CD4-positive, CD25-positive, alpha-beta regulatory T cell (primary cell): Measurements from ENCODE around the gene AIF1. TPM values are rescaled to one million over a fixed set of nuclear protein-coding genes. Genes with fewer than 3 reads are reported as not detected.

Source experiments
- polyA plus RNA-seq, 4 donors: library from polyadenylated mRNA; unstranded; fragments of 300-500 nt; fragmentation: Illumina TruSeq; gene quantifications; one replicate each; pipeline ENCODE4 v1.2.3, GENCODE V29; 2021
- total RNA-seq: library from RNA; stranded (reverse); gene quantifications from one replicate; pipeline ENCODE4 v1.2.3, GENCODE V29; 2022

Gene AIF1
- total and polyA plus RNA-seq, 5 donors from 2014 or later, result 6.5 to 38.8 (median 14.7) TPM

Other genes with a start within 250 kb of the AIF1 start
Only the 30 nearest of the 35 such genes appear.
- 22.0 TPM for gene MICB, start 117.1 kb upstream of the AIF1 start, total RNA-seq
- 10 to 100 TPM in 3 of 4 donors, 1 to 10 TPM in 1; 7.8 to 13.7 (median 12.3) TPM for gene MICB, start 117.1 kb upstream of the AIF1 start, polyA plus RNA-seq
- gene MCCD1, start 86.3 kb upstream of the AIF1 start, total RNA-seq, result not detected
- not detected for gene MCCD1, start 86.3 kb upstream of the AIF1 start, polyA plus RNA-seq
- 603 TPM for gene DDX39B, start 73.2 kb upstream of the AIF1 start, total RNA-seq
- 100 to 1,000 TPM; 105 to 116 (median 110) TPM for gene DDX39B, start 73.2 kb upstream of the AIF1 start, polyA plus RNA-seq
- 3.9 TPM for gene ATP6V1G2, start 68.6 kb upstream of the AIF1 start, total RNA-seq
- 1 to 10 TPM; 1.1 to 1.8 (median 1.3) TPM for gene ATP6V1G2, start 68.6 kb upstream of the AIF1 start, polyA plus RNA-seq
- 4.6 TPM for gene NFKBIL1, start 67.6 kb upstream of the AIF1 start, total RNA-seq
- gene NFKBIL1, start 67.6 kb upstream of the AIF1 start, polyA plus RNA-seq, result 1 to 10 TPM; 4.7 to 9.4 (median 6.9) TPM
- gene LTA, start 42.9 kb upstream of the AIF1 start, total RNA-seq, result 15.6 TPM
- gene LTA, start 42.9 kb upstream of the AIF1 start, polyA plus RNA-seq, result 10 to 100 TPM; 12.8 to 20.0 (median 13.9) TPM
- gene TNF, start 39.7 kb upstream of the AIF1 start, total RNA-seq, result 21.8 TPM
- gene TNF, start 39.7 kb upstream of the AIF1 start, polyA plus RNA-seq, result 1 to 10 TPM in 3 of 4 donors, under 1 TPM in 1; 0.48 to 3.1 (median 2.2) TPM
- gene LTB, start 32.8 kb upstream of the AIF1 start, total RNA-seq, result 493 TPM
- gene LTB, start 32.8 kb upstream of the AIF1 start, polyA plus RNA-seq, result 1,000 to 10,000 TPM; 1,104 to 1,480 (median 1,402) TPM
- gene LST1, start 29.0 kb upstream of the AIF1 start, total RNA-seq, result 12.9 TPM
- gene LST1, start 29.0 kb upstream of the AIF1 start, polyA plus RNA-seq, result 10 to 100 TPM in 1 of 4 donors, 1 to 10 TPM in 3; 8.0 to 10.9 (median 8.7) TPM
- 8.6 TPM for gene NCR3, start 22.2 kb upstream of the AIF1 start, total RNA-seq
- gene NCR3, start 22.2 kb upstream of the AIF1 start, polyA plus RNA-seq, result 10 to 100 TPM; 30.8 to 86.6 (median 39.2) TPM
- 214 TPM for gene PRRC2A, start 5.5 kb downstream of the AIF1 start, total RNA-seq
- gene PRRC2A, start 5.5 kb downstream of the AIF1 start, polyA plus RNA-seq, result 1 to 10 TPM; 2.8 to 5.0 (median 3.2) TPM
- 213 TPM for gene BAG6, start 37.4 kb downstream of the AIF1 start, total RNA-seq
- gene BAG6, start 37.4 kb downstream of the AIF1 start, polyA plus RNA-seq, result 10 to 100 TPM; 13.5 to 19.7 (median 18.0) TPM
- 1.7 TPM for gene APOM, start 40.7 kb downstream of the AIF1 start, total RNA-seq
- 1 to 10 TPM; 2.5 to 4.1 (median 2.8) TPM for gene APOM, start 40.7 kb downstream of the AIF1 start, polyA plus RNA-seq
- 18.8 TPM for gene C6orf47, start 45.5 kb downstream of the AIF1 start, total RNA-seq
- gene C6orf47, start 45.5 kb downstream of the AIF1 start, polyA plus RNA-seq, result 10 to 100 TPM; 24.2 to 30.5 (median 27.1) TPM
- gene GPANK1, start 49.8 kb downstream of the AIF1 start, total RNA-seq, result 9.8 TPM
- gene GPANK1, start 49.8 kb downstream of the AIF1 start, polyA plus RNA-seq, result 10 to 100 TPM; 21.6 to 27.3 (median 25.2) TPM
- gene CSNK2B, start 50.8 kb downstream of the AIF1 start, total RNA-seq, result 141 TPM
- gene CSNK2B, start 50.8 kb downstream of the AIF1 start, polyA plus RNA-seq, result 100 to 1,000 TPM; 235 to 285 (median 261) TPM
- gene LY6G5B, start 54.7 kb downstream of the AIF1 start, total RNA-seq, result 38.8 TPM
- not detected for gene LY6G5B, start 54.7 kb downstream of the AIF1 start, polyA plus RNA-seq
- gene LY6G5C, start 65.8 kb downstream of the AIF1 start, total RNA-seq, result 3.1 TPM
- gene LY6G5C, start 65.8 kb downstream of the AIF1 start, polyA plus RNA-seq, result 10 to 100 TPM in 3 of 4 donors, 1 to 10 TPM in 1; 7.4 to 19.9 (median 11.9) TPM
- 78.4 TPM for gene ABHD16A, start 88.1 kb downstream of the AIF1 start, total RNA-seq
- 10 to 100 TPM; 33.4 to 43.2 (median 35.8) TPM for gene ABHD16A, start 88.1 kb downstream of the AIF1 start, polyA plus RNA-seq
- gene LY6G6F, start 91.6 kb downstream of the AIF1 start, total RNA-seq, result 1.5 TPM
- gene LY6G6F, start 91.6 kb downstream of the AIF1 start, polyA plus RNA-seq, result not detected
- gene LY6G6D, start 100.1 kb downstream of the AIF1 start, total RNA-seq, result not detected
- not detected for gene LY6G6D, start 100.1 kb downstream of the AIF1 start, polyA plus RNA-seq
- gene LY6G6C, start 106.5 kb downstream of the AIF1 start, total RNA-seq, result not detected
- not detected for gene LY6G6C, start 106.5 kb downstream of the AIF1 start, polyA plus RNA-seq
- gene MPIG6B, start 108.1 kb downstream of the AIF1 start, total RNA-seq, result 10.8 TPM
- under 1 TPM in 1 of 4 donors, not detected in 3; 0.43 TPM for gene MPIG6B, start 108.1 kb downstream of the AIF1 start, polyA plus RNA-seq
- 13.6 TPM for gene DDAH2, start 114.1 kb downstream of the AIF1 start, total RNA-seq
- 10 to 100 TPM; 16.0 to 19.8 (median 17.7) TPM for gene DDAH2, start 114.1 kb downstream of the AIF1 start, polyA plus RNA-seq
- gene CLIC1, start 121.3 kb downstream of the AIF1 start, total RNA-seq, result 192 TPM
- gene CLIC1, start 121.3 kb downstream of the AIF1 start, polyA plus RNA-seq, result 100 to 1,000 TPM; 481 to 771 (median 621) TPM
- gene MSH5, start 124.8 kb downstream of the AIF1 start, total RNA-seq, result 17.4 TPM
- gene MSH5, start 124.8 kb downstream of the AIF1 start, polyA plus RNA-seq, result 1 to 10 TPM; 1.2 to 3.3 (median 1.3) TPM
- gene SAPCD1, start 147.4 kb downstream of the AIF1 start, total RNA-seq, result 2.3 TPM
- gene SAPCD1, start 147.4 kb downstream of the AIF1 start, polyA plus RNA-seq, result not detected
- gene VWA7, start 162.1 kb downstream of the AIF1 start, total RNA-seq, result 6.8 TPM
- 1 to 10 TPM in 3 of 4 donors, under 1 TPM in 1; 0.91 to 1.2 (median 1.2) TPM for gene VWA7, start 162.1 kb downstream of the AIF1 start, polyA plus RNA-seq
- gene VARS1, start 180.5 kb downstream of the AIF1 start, total RNA-seq, result 63.4 TPM
- 10 to 100 TPM; 27.1 to 45.1 (median 29.9) TPM for gene VARS1, start 180.5 kb downstream of the AIF1 start, polyA plus RNA-seq
- gene LSM2, start 191.7 kb downstream of the AIF1 start, total RNA-seq, result 29.3 TPM
- 100 to 1,000 TPM in 1 of 4 donors, 10 to 100 TPM in 3; 80.0 to 122 (median 87.5) TPM for gene LSM2, start 191.7 kb downstream of the AIF1 start, polyA plus RNA-seq